Measurements from ENCODE around the gene ICAM1.
"Not testable (repeated sequence)": the region's sequence is repeated elsewhere in the genome, so short reads cannot be mapped to it uniquely, and the experiment has no call there.

Gene ICAM1

GRCh38 chr19:10270616-10271394, at the start of gene ICAM1:
TSS of gene ICAM1 (plus strand) at chr19:10271120. CDS start at chr19:10271160, 40 bp downstream.
- DNase-seq = peak; percentile 99

GRCh38 chr19:10222201-10222890, 48.6 kb upstream of the ICAM1 start:
- peak; percentile 52 for DNase-seq

GRCh38 chr19:10223488-10224213, 47.3 kb upstream of the ICAM1 start:
- DNase-seq = no peak

- DNase-seq = no peak
These were observed 46.6 kb upstream of the ICAM1 start for GRCh38 chr19:10224337-10224736.

GRCh38 chr19:10226021-10226375, 44.9 kb upstream of the ICAM1 start:
- DNase-seq = no peak

GRCh38 chr19:10226376-10227025, 44.4 kb upstream of the ICAM1 start:
- DNase-seq = no peak

GRCh38 chr19:10227026-10227971, 43.6 kb upstream of the ICAM1 start:
- no peak for DNase-seq

GRCh38 chr19:10228393-10228792, 42.5 kb upstream of the ICAM1 start:
- DNase-seq = peak; percentile 54

GRCh38 chr19:10228920-10229319, 42.0 kb upstream of the ICAM1 start:
- peak; percentile 53 for DNase-seq

GRCh38 chr19:10230173-10230860, 40.6 kb upstream of the ICAM1 start:
- DNase-seq = peak; percentile 58

GRCh38 chr19:10230861-10231611, 39.9 kb upstream of the ICAM1 start, which contains the start of gene S1PR2:
TSS of gene S1PR2 (minus strand) at chr19:10231331. CDS start at chr19:10224905, 6,426 bp downstream.
- peak; percentile 83 for DNase-seq

- DNase-seq = no peak
These were observed 39.2 kb upstream of the ICAM1 start for GRCh38 chr19:10231612-10232228.

GRCh38 chr19:10233946-10234345, 37.0 kb upstream of the ICAM1 start:
- DNase-seq = no peak

GRCh38 chr19:10235003-10235402, 35.9 kb upstream of the ICAM1 start:
- no peak for DNase-seq

GRCh38 chr19:10235409-10235808, 35.5 kb upstream of the ICAM1 start:
- not testable (repeated sequence) for DNase-seq

GRCh38 chr19:10237702-10238101, 33.2 kb upstream of the ICAM1 start:
- no peak for DNase-seq

- DNase-seq = peak; percentile 58
These were observed 32.6 kb upstream of the ICAM1 start for GRCh38 chr19:10238172-10238783.

GRCh38 chr19:10241826-10242449, 29.0 kb upstream of the ICAM1 start:
- not testable (repeated sequence) for DNase-seq

GRCh38 chr19:10243606-10244005, 27.3 kb upstream of the ICAM1 start:
- DNase-seq = no peak
